Psoas muscle (tissue), 8 donors: ENCODE measurements around the gene CHST15. TPM values are rescaled to one million over a fixed set of nuclear protein-coding genes. Genes with fewer than 3 reads are reported as not detected.

Experiments
- ATAC-seq, 4 donors: fragments of 200-7000 bp; cut with Tn5 transposase; one replicate each; pipeline ENCODE4 v1.9.1; 2020; ENCODE audit warnings: moderate library complexity in 3 of 4, mild to moderate bottlenecking in 2 of 4
- DNase-seq, 2 donors: peaks; one replicate each; pipeline ENCODE4 v3.0.0-alpha.2; 2020
- H3K27ac ChIP-seq: fragments of 200-600 bp; one replicate; pipeline ENCODE4 v1.8.0; 2022
- H3K27me3 ChIP-seq, 3 donors: fragments of 200-600 bp in 1 of 3; one replicate each; pipeline versions ENCODE4 v1.6.1 to v1.8.0; 2013 to 2022; ENCODE audit warnings: low read length in 2 of 3, mild to moderate bottlenecking in 2 of 3, moderate library complexity in 1 of 3; ENCODE audit not compliant: insufficient read depth in 3 of 3
- H3K36me3 ChIP-seq, 2 donors: fragments of 200-600 bp in 1 of 2; one replicate each; pipeline versions ENCODE4 v1.6.1 to v1.8.0; 2013 to 2022; ENCODE audit warnings: low read depth in 1 of 2, mild to moderate bottlenecking in 1 of 2, moderate library complexity in 1 of 2; ENCODE audit not compliant: insufficient read depth in 1 of 2
- H3K4me1 ChIP-seq: fragments of 200-600 bp; one replicate; pipeline ENCODE4 v1.8.0; 2022
- H3K4me3 ChIP-seq: fragments of 200-600 bp; one replicate; pipeline ENCODE4 v1.8.0; 2022; ENCODE audit warnings: mild to moderate bottlenecking
- H3K9me3 ChIP-seq: fragments of 200-600 bp; one replicate; pipeline ENCODE4 v1.8.0; 2022
- WGBS, 3 donors: extraction: QIAGEN DNeasy Blood & Tissue Kit; methylation state at CpG; one replicate each; pipeline versions ENCODE4 v1.1.6 to v1.1.7; 2013; 5-methylcytosine and 5-hydroxymethylcytosine counted together
- intact Hi-C, 2 donors: fragments of 100-400 bp; cut with DNase I; formaldehyde crosslinking; loops; one replicate each; pipeline versions ENCODE4 v1.11.0 to v1.14.2; 2022
- long read RNA-seq, 2 donors: library from polyadenylated mRNA; unstranded; transcript quantifications; one replicate each; pipeline ENCODE4 v2.0.0, GENCODE V29; 2021
- polyA plus RNA-seq, 3 donors: library from polyadenylated mRNA; stranded (reverse); fragments of 200-250 nt; gene quantifications; one replicate each; pipeline ENCODE4 v1.2.3, GENCODE V29; 2013
- total RNA-seq, 4 donors: library from RNA; stranded (reverse); fragmentation: NEBNext Ultra II Directional in 2 of 4; extraction: Animal tissue kit (Norgen Biotek cat#: 25700) in 2 of 4; gene quantifications; one replicate each; pipeline versions ENCODE4 v1.2.1 to v1.2.4, GENCODE V29; 2021 to 2023
- TF ChIP-seq, protein P1 (sequence below): fragments of 200-600 bp; IDR thresholded peaks from one replicate; pipeline ENCODE4 v1.8.0; 2022; ENCODE audit warnings: antibody characterized with exemption
- donor health status: healthy with polysubstance abuse.
- donor health status: DM: no; HTN: no; CAD: no; lungs with moderate emphysema.
- donor health status: Bipolar disorder and iron deficiency.
- donor health status: healthy.
- donor health status: DM: yes; HTN: yes; CAD: no.
- donor health status: DM: no; HTN: no; CAD: no.
- donor health status: DM: no; HTN: no; CAD: no.
- donor health status: DM: yes; HTN: yes; CAD: no.

Gene CHST15
- 10 to 100 TPM in 2 of 4 donors, 1 to 10 TPM in 2; 3.6 to 39.2 (median 12.1) TPM for total RNA-seq
- polyA plus RNA-seq = 10 to 100 TPM in 2 of 3 donors, 1 to 10 TPM in 1; 7.2 to 15.6 (median 10.4) TPM
- long read RNA-seq, donor 1, full-length matches to known transcripts = 1 of 9 reads
- long read RNA-seq, donor 1, partial matches to known transcripts = 5 of 9 reads
- long read RNA-seq, donor 1, other reads (novel, unspliced or antisense) = 3 of 9 reads
- long read RNA-seq, donor 2, full-length matches to known transcripts = 23 of 49 reads
- long read RNA-seq, donor 2, partial matches to known transcripts = 11 of 49 reads
- long read RNA-seq, donor 2, other reads (novel, unspliced or antisense) = 15 of 49 reads

GRCh38 chr10:124092860-124093773 lies at the start of gene CHST15:
Gene CHST15 (minus strand): TSS chr10:124093598. CDS start chr10:124046212, 47,386 bp downstream.
- intact Hi-C loops = loop anchor here (5.0 kb wide), 3 partner anchors 36 to 104 kb away; no protein-coding TSS in a partner anchor
- peak within 1 kb of the TSS; percentile 79 for H3K4me3 ChIP-seq
- TF ChIP-seq, protein P1, sequence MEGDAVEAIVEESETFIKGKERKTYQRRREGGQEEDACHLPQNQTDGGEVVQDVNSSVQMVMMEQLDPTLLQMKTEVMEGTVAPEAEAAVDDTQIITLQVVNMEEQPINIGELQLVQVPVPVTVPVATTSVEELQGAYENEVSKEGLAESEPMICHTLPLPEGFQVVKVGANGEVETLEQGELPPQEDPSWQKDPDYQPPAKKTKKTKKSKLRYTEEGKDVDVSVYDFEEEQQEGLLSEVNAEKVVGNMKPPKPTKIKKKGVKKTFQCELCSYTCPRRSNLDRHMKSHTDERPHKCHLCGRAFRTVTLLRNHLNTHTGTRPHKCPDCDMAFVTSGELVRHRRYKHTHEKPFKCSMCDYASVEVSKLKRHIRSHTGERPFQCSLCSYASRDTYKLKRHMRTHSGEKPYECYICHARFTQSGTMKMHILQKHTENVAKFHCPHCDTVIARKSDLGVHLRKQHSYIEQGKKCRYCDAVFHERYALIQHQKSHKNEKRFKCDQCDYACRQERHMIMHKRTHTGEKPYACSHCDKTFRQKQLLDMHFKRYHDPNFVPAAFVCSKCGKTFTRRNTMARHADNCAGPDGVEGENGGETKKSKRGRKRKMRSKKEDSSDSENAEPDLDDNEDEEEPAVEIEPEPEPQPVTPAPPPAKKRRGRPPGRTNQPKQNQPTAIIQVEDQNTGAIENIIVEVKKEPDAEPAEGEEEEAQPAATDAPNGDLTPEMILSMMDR = peak; percentile 19
- no peaks in the 10 kb centered on the region for H3K36me3 ChIP-seq
- 0% methylated on average over 89 to 106 of the region's 106 CpGs for WGBS, 3 donors
- peak within 1 kb of the TSS; percentile 80 for H3K27ac ChIP-seq
- ATAC-seq (peak; percentile 41 to 55 (median 52)), DNase-seq (peak; percentile 58 to 75)
- peaks cover 32% of the 10 kb centered on the region for H3K4me1 ChIP-seq
- peaks cover 4% of the 10 kb centered on the region for H3K9me3 ChIP-seq
- peaks cover 0 to 4% (median 0%) of the 10 kb centered on the region in 3 donors for H3K27me3 ChIP-seq

DNA sequence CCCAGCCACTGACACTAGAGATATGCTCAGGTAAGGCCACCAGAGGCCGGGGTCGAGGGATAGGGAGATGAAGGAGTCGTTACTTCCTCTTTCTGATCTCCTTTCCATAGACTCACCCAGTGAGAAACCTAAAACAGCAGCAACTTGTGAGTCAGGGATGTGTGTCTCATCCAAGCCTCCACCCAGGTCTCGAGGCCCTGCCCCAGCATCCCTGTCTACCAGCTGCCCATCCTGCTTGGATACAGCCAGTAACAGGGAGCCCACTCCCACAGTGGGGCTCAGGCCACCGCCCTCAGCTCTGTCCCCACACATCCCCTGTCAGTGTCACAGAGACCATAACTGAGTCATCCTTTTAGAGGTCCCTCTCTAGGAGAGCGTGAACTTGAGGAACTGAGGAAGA lies 49.6 kb upstream of the CHST15 start:
- intact Hi-C loops = no loop called here
- ATAC-seq (no peak), DNase-seq (no peak)
- H3K27me3 ChIP-seq = no peaks in the 10 kb centered on the region
- no peak overlapping the region for H3K4me3 ChIP-seq
- H3K4me1 ChIP-seq = peaks cover 8% of the 10 kb centered on the region
- H3K27ac ChIP-seq = no peak overlapping the region
- TF ChIP-seq, protein P1 = no peak
- H3K36me3 ChIP-seq = no peaks in the 10 kb centered on the region
- WGBS, 3 donors = 78 to 94% (median 89%) methylated on average over 6 of the region's 6 CpGs
- H3K9me3 ChIP-seq = peaks cover 5% of the 10 kb centered on the region

DNA sequence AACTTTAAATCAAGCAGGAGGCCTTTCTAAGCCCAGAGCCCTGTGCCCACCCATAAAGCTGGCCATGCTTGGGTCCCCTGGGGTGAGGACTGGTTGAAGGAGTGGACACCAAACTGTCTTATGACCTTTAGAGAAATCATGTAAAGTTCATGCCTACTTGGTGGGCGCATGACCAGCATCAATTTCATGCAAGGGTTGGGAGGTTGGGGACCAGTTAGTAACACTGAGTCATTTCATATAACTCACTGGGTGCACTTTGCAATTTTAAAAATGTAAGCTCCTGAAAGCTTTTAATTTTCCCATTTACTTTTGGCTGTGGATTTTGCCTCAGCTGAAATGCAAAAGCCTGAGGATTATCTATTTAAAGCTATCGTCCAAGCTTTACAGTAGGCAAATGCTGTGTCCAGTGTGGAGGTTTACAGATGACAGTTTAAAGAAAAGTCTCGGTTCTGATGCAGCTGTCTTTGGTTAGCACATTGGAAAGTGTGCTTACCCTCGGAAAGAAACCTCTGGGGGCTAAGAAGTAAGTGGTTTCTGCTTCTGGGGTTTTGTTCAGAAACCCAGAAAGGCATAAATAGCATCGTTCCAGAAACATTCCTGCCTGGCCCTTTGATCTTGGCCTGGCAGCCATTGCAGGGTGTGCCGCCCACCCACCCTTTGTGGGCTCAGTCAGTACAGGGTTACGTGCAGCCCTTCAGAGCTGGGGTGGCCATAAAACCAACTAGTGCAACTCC lies 48.8 kb upstream of the CHST15 start:
- Histone ChIP-seq H3K4me3 (no peak overlapping the region), H3K27me3 (no peaks in the 10 kb centered on the region), H3K9me3 (peaks cover 5% of the 10 kb centered on the region), H3K36me3 (no peaks in the 10 kb centered on the region), H3K27ac (no peak overlapping the region), H3K4me1 (peaks cover 8% of the 10 kb centered on the region)
- ATAC-seq (no peak), DNase-seq (no peak)
- intact Hi-C loops = no loop called here
- TF ChIP-seq, protein P1 = no peak
- WGBS, 3 donors = 53 to 74% (median 63%) methylated on average over 7 of the region's 7 CpGs

- intact Hi-C loops = no loop called here
- WGBS, 3 donors = 32 to 52% (median 35%) methylated on average over 6 of the region's 6 CpGs
- peak overlapping the region; percentile 42 for H3K27ac ChIP-seq
- peaks cover 5% of the 10 kb centered on the region for H3K9me3 ChIP-seq
- DNase-seq (no peak), ATAC-seq (peak; percentile 52 to 81 (median 68))
- no peaks in the 10 kb centered on the region for H3K36me3 ChIP-seq
- no peaks in the 10 kb centered on the region for H3K27me3 ChIP-seq
- peaks cover 8% of the 10 kb centered on the region for H3K4me1 ChIP-seq
- TF ChIP-seq, protein P1 = no peak
- H3K4me3 ChIP-seq = no peak overlapping the region
Observed at GRCh38 chr10:124138883-124139348, 45.5 kb upstream of the CHST15 start.
